ES-I3 (cell line): ENCODE measurements around the gene ADM2.

ENCODE experiments used
- H3K36me3 ChIP-seq: 2 replicates; pipeline ENCODE4 v1.6.1; 2013; ENCODE audit warnings: mild to moderate bottlenecking, low read length, control low read depth, moderate library complexity; ENCODE audit not compliant: insufficient read depth
- H3K4me1 ChIP-seq: 2 replicates; pipeline ENCODE4 v1.6.1; 2013; ENCODE audit warnings: mild to moderate bottlenecking, control low read depth, low read length; ENCODE audit not compliant: insufficient read depth
- H3K9ac ChIP-seq: 2 replicates; pipeline ENCODE4 v1.6.1; 2013; ENCODE audit warnings: low read depth, mild to moderate bottlenecking, low read length, moderate library complexity
- H3K9me3 ChIP-seq: 2 replicates; pipeline ENCODE4 v1.6.1; 2013; ENCODE audit warnings: mild to moderate bottlenecking, low read length, moderate library complexity; ENCODE audit not compliant: control insufficient read depth, insufficient read depth

Gene ADM2

GRCh38 chr22:50440544-50441249, 40.6 kb upstream of the ADM2 start:
- no peaks in the 10 kb centered on the region for H3K36me3 ChIP-seq
- H3K4me1 ChIP-seq: no peaks in the 10 kb centered on the region
- H3K9me3 ChIP-seq: no peaks in the 10 kb centered on the region
- no peak overlapping the region for H3K9ac ChIP-seq

- H3K4me1 ChIP-seq: no peaks in the 10 kb centered on the region
- no peaks in the 10 kb centered on the region for H3K9me3 ChIP-seq
- H3K36me3 ChIP-seq: no peaks in the 10 kb centered on the region
- no peak overlapping the region for H3K9ac ChIP-seq
Observed at GRCh38 chr22:50441428-50441993, 39.8 kb upstream of the ADM2 start.

- Histone ChIP-seq H3K36me3 (peaks cover 3% of the 10 kb centered on the region; the same call in 1 of the 2 replicates), H3K9ac (no peak overlapping the region), H3K9me3 (no peaks in the 10 kb centered on the region), H3K4me1 (no peaks in the 10 kb centered on the region)
Observed at GRCh38 chr22:50443197-50443596, 38.1 kb upstream of the ADM2 start.

GRCh38 chr22:50443801-50444625, 37.3 kb upstream of the ADM2 start:
- H3K9ac ChIP-seq: no peak overlapping the region
- H3K36me3 ChIP-seq: peaks cover 3% of the 10 kb centered on the region; the same call in 1 of the 2 replicates
- no peaks in the 10 kb centered on the region for H3K9me3 ChIP-seq
- no peaks in the 10 kb centered on the region for H3K4me1 ChIP-seq

- Histone ChIP-seq H3K4me1 (no peaks in the 10 kb centered on the region), H3K9me3 (no peaks in the 10 kb centered on the region), H3K9ac (no peak overlapping the region), H3K36me3 (peaks cover 3% of the 10 kb centered on the region; the same call in 1 of the 2 replicates)
Observed at GRCh38 chr22:50444663-50445062, 36.7 kb upstream of the ADM2 start.

- Histone ChIP-seq H3K9me3 (no peaks in the 10 kb centered on the region), H3K36me3 (peaks cover 3% of the 10 kb centered on the region; the same call in 1 of the 2 replicates), H3K4me1 (no peaks in the 10 kb centered on the region), H3K9ac (no peak overlapping the region)
Observed at GRCh38 chr22:50445071-50445879, 36.1 kb upstream of the ADM2 start.

- Histone ChIP-seq H3K36me3 (peaks cover 3% of the 10 kb centered on the region; the same call in 1 of the 2 replicates), H3K4me1 (no peaks in the 10 kb centered on the region), H3K9ac (no peak overlapping the region)
Observed at GRCh38 chr22:50445880-50446707, 35.2 kb upstream of the ADM2 start.

GRCh38 chr22:50446708-50447575, 34.4 kb upstream of the ADM2 start:
- H3K9me3 ChIP-seq: no peaks in the 10 kb centered on the region
- H3K9ac ChIP-seq: no peak overlapping the region
- H3K4me1 ChIP-seq: no peaks in the 10 kb centered on the region
- peaks cover 3% of the 10 kb centered on the region; the same call in 1 of the 2 replicates for H3K36me3 ChIP-seq

More at GRCh38 chr22:50445880-50446707, 35.2 kb upstream of the ADM2 start:
- H3K9me3 ChIP-seq: no peaks in the 10 kb centered on the region

- H3K9me3 ChIP-seq: no peaks in the 10 kb centered on the region
- H3K36me3 ChIP-seq: peaks cover 3% of the 10 kb centered on the region; the same call in 1 of the 2 replicates
- H3K4me1 ChIP-seq: no peaks in the 10 kb centered on the region
- no peak overlapping the region for H3K9ac ChIP-seq
Observed at GRCh38 chr22:50447576-50448551, 33.5 kb upstream of the ADM2 start.

GRCh38 chr22:50452649-50453048, 28.7 kb upstream of the ADM2 start:
- Histone ChIP-seq H3K9me3 (no peaks in the 10 kb centered on the region), H3K4me1 (no peaks in the 10 kb centered on the region), H3K9ac (no peak overlapping the region), H3K36me3 (peaks cover under 1% of the 10 kb centered on the region; the same call in 1 of the 2 replicates)

- no peaks in the 10 kb centered on the region for H3K9me3 ChIP-seq
- no peaks in the 10 kb centered on the region for H3K4me1 ChIP-seq
- no peak overlapping the region for H3K9ac ChIP-seq
- no peaks in the 10 kb centered on the region; the same call in 1 of the 2 replicates for H3K36me3 ChIP-seq
Observed at GRCh38 chr22:50454556-50455075, 26.7 kb upstream of the ADM2 start.
